Neural cell (in vitro differentiated cells): ENCODE results near the gene FARSA. TPM values are rescaled to one million over a fixed set of nuclear protein-coding genes. Genes with fewer than 3 reads are reported as not detected.

ENCODE experiments used
- H2AFZ ChIP-seq: fragments of 200-600, 300-800 bp; sonication (generic), shearing (Covaris generic); 2 replicates; pipeline ENCODE4 v1.6.0; 2014; ENCODE audit warnings: low read depth, mild to moderate bottlenecking, antibody characterized with exemption, low read length, moderate library complexity
- H3F3A ChIP-seq: fragments of 200-600 bp; shearing (Covaris generic); 2 replicates; pipeline ENCODE4 v1.6.1; 2016; ENCODE audit warnings: mild to moderate bottlenecking, moderate library complexity, mixed read lengths, antibody characterized with exemption, low read length; ENCODE audit not compliant: insufficient read depth, poor library complexity, severe bottlenecking
- H3K27ac ChIP-seq: fragments of 200-600, 300-800 bp; sonication (generic), shearing (Covaris generic); 2 replicates; pipeline ENCODE4 v1.5.1; 2014; ENCODE audit warnings: mild to moderate bottlenecking, low read length, moderate library complexity
- H3K27me3 ChIP-seq: fragments of 300-800, 200-600 bp; sonication (generic), shearing (Covaris generic); 2 replicates; pipeline ENCODE4 v1.6.0; 2014; ENCODE audit warnings: mild to moderate bottlenecking, low read depth, low read length, moderate library complexity; ENCODE audit not compliant: insufficient read depth
- H3K36me3 ChIP-seq: fragments of 300-800, 200-600 bp; sonication (generic), shearing (Covaris generic); 2 replicates; pipeline ENCODE4 v1.5.1; 2014; ENCODE audit warnings: mild to moderate bottlenecking, antibody characterized with exemption, low read length, moderate library complexity; ENCODE audit not compliant: insufficient read depth
- H3K4me2 ChIP-seq: fragments of 300-800, 200-600 bp; sonication (generic), shearing (Covaris generic); 2 replicates; pipeline ENCODE4 v1.6.0; 2014; ENCODE audit warnings: mild to moderate bottlenecking, low read length
- H3K4me3 ChIP-seq: fragments of 300-800, 200-600 bp; sonication (generic), shearing (Covaris generic); 2 replicates; pipeline ENCODE4 v1.5.1; 2014; ENCODE audit warnings: mild to moderate bottlenecking, low read length, moderate library complexity
- H3K79me2 ChIP-seq: fragments of 200-600 bp; shearing (Covaris generic); replicated peaks from 2 replicates; pipeline ENCODE4 v1.6.0; 2014; ENCODE audit warnings: mild to moderate bottlenecking, low read length, moderate library complexity; ENCODE audit not compliant: insufficient read depth
- H3K9ac ChIP-seq: fragments of 300-800, 200-600 bp; sonication (generic), shearing (Covaris generic); 2 replicates; pipeline ENCODE4 v1.6.1; 2016; ENCODE audit warnings: mild to moderate bottlenecking, low read length, mixed read lengths
- H3K9me2 ChIP-seq: fragments of 200-600 bp; shearing (Covaris generic); 2 replicates; pipeline ENCODE4 v1.6.1; 2016; ENCODE audit warnings: mild to moderate bottlenecking, low read length, mixed read lengths; ENCODE audit not compliant: insufficient read depth
- H3K9me3 ChIP-seq: fragments of 200-600, 300-800 bp; sonication (generic), shearing (Covaris generic); 2 replicates; pipeline ENCODE4 v1.6.1; 2016; ENCODE audit warnings: mild to moderate bottlenecking, mixed run types, low read length, moderate library complexity, mixed read lengths
- H4K20me1 ChIP-seq: fragments of 200-600 bp; shearing (Covaris generic); 2 replicates; pipeline ENCODE4 v1.6.1; 2016; ENCODE audit warnings: mild to moderate bottlenecking, mixed run types; ENCODE audit not compliant: insufficient read depth
- EP300 ChIP-seq: fragments of 450-650 bp; conservative IDR thresholded peaks from 2 replicates; pipeline ENCODE4 v1.6.1; 2014; ENCODE audit warnings: antibody characterized with exemption, mild to moderate bottlenecking, moderate library complexity; ENCODE audit not compliant: poor library complexity, severe bottlenecking
- EZH2 ChIP-seq: fragments of 200-600, 300-800 bp; shearing (Covaris generic), sonication (generic); IDR thresholded peaks from 2 replicates; pipeline ENCODE4 v1.6.1; 2014; ENCODE audit warnings: antibody characterized with exemption, low read length, borderline replicate concordance, mild to moderate bottlenecking; ENCODE audit not compliant: insufficient read depth, poor library complexity, severe bottlenecking
- MXI1 ChIP-seq: fragments of 450-650 bp; conservative IDR thresholded peaks from 2 replicates; pipeline ENCODE4 v1.6.1; 2014; ENCODE audit warnings: antibody characterized with exemption, mild to moderate bottlenecking; ENCODE audit not compliant: poor library complexity, severe bottlenecking
- POLR2AphosphoS5 ChIP-seq: IDR thresholded peaks from 2 replicates; pipeline ENCODE4 v1.6.1; 2012
- RAD21 ChIP-seq: fragments of 450-650 bp; conservative IDR thresholded peaks from 2 replicates; pipeline ENCODE4 v1.6.1; 2014; ENCODE audit warnings: antibody characterized with exemption, mild to moderate bottlenecking, moderate library complexity
- REST ChIP-seq: IDR thresholded peaks from 2 replicates; pipeline ENCODE4 v1.6.1; 2012; ENCODE audit warnings: borderline replicate concordance
- SMC3 ChIP-seq: fragments of 450-650 bp; conservative IDR thresholded peaks from 2 replicates; pipeline ENCODE4 v1.6.1; 2014; ENCODE audit warnings: antibody characterized with exemption, mild to moderate bottlenecking, moderate library complexity; ENCODE audit not compliant: poor library complexity
- TAF1 ChIP-seq: IDR thresholded peaks from 2 replicates; pipeline ENCODE4 v1.6.1; 2012; ENCODE audit warnings: low read depth
- polyA plus RNA-seq: library from polyadenylated mRNA; depleted of rRNA; stranded (reverse); fragments of >200 nt; gene quantifications from 2 replicates; pipeline ENCODE4 v1.2.3, GENCODE V29; 2014
- TF ChIP-seq, protein P1 (sequence below): fragments of 450-650 bp; IDR thresholded peaks from 2 replicates; pipeline ENCODE4 v1.5.1; 2014; ENCODE audit warnings: antibody characterized with exemption, mild to moderate bottlenecking, moderate library complexity; ENCODE audit not compliant: poor library complexity, severe bottlenecking

Gene FARSA
- polyA plus RNA-seq, 1 donor from 2014 or later = 47.6 TPM

DNA sequence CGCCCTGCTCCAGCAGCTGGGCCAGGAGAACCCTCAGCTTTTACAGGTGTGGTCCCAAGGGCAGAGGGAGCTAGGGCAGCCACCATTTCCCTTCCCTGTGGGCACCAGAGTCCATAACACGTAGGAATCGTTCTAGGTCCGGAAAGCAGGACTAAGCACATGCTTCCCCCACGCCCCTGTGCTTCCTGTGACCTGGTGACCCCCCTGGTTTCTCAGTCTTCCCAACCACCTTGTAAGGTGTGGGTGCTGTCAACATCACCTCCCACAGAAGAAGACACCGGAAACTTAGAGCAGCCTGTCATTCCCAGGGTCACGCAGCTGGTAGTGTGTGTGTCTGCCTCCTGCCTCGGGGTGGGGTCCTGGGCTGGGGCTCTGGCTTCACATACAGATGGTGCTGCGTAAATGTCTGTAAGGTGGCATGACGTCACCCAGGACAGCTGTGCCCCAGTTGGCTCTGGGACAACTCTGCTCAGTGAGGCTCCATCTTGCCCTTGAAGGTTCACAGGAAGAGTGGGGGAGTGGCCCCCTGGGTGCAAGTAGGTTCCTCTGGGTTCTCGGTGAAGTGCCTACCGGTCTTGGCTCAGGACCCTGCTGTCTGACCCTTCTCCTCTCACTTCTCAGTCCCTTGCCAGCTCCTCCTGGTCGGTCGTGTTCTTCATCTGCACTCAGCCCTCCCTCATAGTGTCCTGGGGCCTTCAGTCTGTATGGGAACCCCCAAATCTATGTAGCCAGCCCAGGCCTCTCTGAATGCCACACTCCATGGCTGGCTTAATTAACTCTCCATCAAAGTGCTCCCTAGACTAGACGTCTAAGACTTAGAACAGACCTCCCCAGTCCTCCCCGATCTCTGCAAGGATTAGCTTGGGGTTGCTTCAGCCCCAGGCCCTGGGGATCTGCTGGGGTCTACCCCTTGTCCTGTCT is 16.1 kb upstream of the FARSA start:
- no peaks in the 10 kb centered on the region for H3K27me3 ChIP-seq
- no peaks in the 10 kb centered on the region for H3K9me2 ChIP-seq
- H3K9me3 ChIP-seq = no peaks in the 10 kb centered on the region
- H2AFZ ChIP-seq = no peak overlapping the region
- H3K27ac ChIP-seq = no peak overlapping the region
- no peaks in the 10 kb centered on the region for H3K36me3 ChIP-seq
- TF ChIP-seq RAD21 (no peak), REST (no peak), EP300 (no peak), SMC3 (no peak), MXI1 (no peak), POLR2AphosphoS5 (no peak), EZH2 (no peak), TAF1 (no peak)
- TF ChIP-seq, protein P1, sequence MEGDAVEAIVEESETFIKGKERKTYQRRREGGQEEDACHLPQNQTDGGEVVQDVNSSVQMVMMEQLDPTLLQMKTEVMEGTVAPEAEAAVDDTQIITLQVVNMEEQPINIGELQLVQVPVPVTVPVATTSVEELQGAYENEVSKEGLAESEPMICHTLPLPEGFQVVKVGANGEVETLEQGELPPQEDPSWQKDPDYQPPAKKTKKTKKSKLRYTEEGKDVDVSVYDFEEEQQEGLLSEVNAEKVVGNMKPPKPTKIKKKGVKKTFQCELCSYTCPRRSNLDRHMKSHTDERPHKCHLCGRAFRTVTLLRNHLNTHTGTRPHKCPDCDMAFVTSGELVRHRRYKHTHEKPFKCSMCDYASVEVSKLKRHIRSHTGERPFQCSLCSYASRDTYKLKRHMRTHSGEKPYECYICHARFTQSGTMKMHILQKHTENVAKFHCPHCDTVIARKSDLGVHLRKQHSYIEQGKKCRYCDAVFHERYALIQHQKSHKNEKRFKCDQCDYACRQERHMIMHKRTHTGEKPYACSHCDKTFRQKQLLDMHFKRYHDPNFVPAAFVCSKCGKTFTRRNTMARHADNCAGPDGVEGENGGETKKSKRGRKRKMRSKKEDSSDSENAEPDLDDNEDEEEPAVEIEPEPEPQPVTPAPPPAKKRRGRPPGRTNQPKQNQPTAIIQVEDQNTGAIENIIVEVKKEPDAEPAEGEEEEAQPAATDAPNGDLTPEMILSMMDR = no peak
- no peak overlapping the region for H3K4me3 ChIP-seq
- peaks cover 18% of the 10 kb centered on the region for H3K79me2 ChIP-seq
- H3K4me2 ChIP-seq = no peak overlapping the region
- H3K9ac ChIP-seq = no peak overlapping the region
- no peaks in the 10 kb centered on the region for H4K20me1 ChIP-seq
- peaks cover 5% of the 10 kb centered on the region for H3F3A ChIP-seq

- H3K9ac ChIP-seq = no peak overlapping the region
- no peaks in the 10 kb centered on the region for H3K27me3 ChIP-seq
- peaks cover 5% of the 10 kb centered on the region for H3F3A ChIP-seq
- H3K79me2 ChIP-seq = peaks cover 18% of the 10 kb centered on the region
- H3K36me3 ChIP-seq = no peaks in the 10 kb centered on the region
- no peak overlapping the region for H2AFZ ChIP-seq
- no peak for TF ChIP-seq EZH2
- TF ChIP-seq TAF1 = no peak
- no peak for TF ChIP-seq SMC3
- TF ChIP-seq REST = no peak
- no peak for TF ChIP-seq RAD21
- no peak for TF ChIP-seq EP300
- TF ChIP-seq POLR2AphosphoS5 = no peak
- TF ChIP-seq, protein P1 = no peak
- TF ChIP-seq MXI1 = no peak
- no peak overlapping the region for H3K4me2 ChIP-seq
- no peaks in the 10 kb centered on the region for H4K20me1 ChIP-seq
- no peaks in the 10 kb centered on the region for H3K9me2 ChIP-seq
- no peak overlapping the region for H3K4me3 ChIP-seq
- H3K9me3 ChIP-seq = no peaks in the 10 kb centered on the region
- H3K27ac ChIP-seq = no peak overlapping the region
These were observed 15.3 kb upstream of the FARSA start for GRCh38 chr19:12948612-12949362.
